DMS153 treated with DMSO at 0.1 percent for 48 hours (cell line): ENCODE measurements around the gene PGC.

Source experiments
- DNase-seq: peaks from one replicate; lab custom pipeline; 2025; ENCODE audit not compliant: unreplicated experiment; lab: John Stamatoyannopoulos, UW

Gene PGC

DNA sequence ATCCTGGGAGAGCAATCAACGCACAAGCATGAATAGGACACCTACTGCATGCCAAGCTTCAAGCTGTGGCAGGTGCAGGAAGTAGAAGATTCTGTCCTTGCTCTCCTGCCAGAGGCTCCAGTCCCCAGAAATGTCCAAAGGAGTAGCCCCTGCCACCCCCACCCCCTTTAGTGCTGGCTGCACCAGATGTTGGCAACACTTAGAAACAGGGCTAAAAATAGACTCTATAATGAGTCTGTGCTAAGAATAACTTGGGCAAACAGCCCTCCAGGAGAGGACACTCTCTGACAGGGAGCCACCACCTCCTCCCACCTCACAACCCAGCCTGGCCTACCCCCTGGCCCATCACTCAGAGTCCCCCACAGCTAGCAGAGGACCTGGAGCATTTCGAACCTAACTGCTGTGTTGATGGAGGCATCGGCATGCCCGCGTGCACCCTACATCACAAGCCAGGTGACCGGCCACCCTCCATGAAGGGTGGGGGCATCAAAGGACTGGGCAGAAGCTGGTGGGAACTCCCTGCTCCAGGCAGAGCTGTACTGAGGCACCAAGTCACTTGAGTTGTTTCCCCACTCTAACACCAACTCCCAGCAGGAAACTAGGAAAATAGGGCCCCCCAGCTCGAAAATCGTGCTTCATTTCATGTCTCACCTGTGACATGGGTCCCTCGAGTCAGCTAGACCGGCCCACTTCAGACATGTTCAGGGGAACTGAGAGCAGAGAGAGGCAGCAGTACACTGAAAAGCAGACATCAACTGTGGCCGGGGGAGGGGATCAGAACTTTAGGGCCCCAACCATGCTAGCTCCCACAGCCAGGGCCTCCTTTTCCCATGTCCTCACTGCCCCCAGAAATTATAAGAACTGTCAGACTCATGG is 30.4 kb downstream of the PGC start:
- DNase-seq: no peak

DNA sequence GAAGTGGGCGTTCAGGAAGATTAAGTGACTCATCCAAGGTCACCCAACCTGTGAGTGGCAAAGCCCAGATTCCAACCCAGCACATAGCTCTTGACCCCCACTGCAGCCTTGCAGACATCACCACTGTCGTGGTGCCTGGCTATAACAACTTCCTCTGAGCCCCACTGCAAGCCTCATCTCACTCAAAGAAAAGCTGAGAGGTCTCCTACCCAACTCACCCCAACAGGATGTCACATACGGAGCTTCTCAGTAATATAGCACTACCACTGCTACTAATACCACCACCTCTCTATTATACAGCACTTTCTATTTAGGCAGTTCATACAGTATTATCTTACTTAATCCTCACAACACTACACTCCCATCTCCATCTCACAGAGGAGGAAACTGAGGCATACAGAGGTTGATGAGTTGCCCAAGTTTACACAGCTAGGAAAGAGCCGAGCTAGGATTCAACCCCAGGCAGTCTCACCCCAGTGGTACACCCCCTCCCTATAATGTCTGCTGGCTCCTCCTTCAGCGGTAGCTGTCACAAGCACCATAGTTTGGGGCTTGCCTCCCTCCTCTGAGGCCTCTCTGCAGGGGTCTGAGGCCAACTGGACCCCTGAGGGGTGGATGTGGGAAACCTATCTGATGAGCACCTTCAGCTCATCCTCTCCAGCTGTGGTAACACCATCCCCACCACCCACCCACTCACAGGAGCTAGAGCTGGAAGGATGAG is 31.2 kb downstream of the PGC start:
- no peak for DNase-seq

DNA sequence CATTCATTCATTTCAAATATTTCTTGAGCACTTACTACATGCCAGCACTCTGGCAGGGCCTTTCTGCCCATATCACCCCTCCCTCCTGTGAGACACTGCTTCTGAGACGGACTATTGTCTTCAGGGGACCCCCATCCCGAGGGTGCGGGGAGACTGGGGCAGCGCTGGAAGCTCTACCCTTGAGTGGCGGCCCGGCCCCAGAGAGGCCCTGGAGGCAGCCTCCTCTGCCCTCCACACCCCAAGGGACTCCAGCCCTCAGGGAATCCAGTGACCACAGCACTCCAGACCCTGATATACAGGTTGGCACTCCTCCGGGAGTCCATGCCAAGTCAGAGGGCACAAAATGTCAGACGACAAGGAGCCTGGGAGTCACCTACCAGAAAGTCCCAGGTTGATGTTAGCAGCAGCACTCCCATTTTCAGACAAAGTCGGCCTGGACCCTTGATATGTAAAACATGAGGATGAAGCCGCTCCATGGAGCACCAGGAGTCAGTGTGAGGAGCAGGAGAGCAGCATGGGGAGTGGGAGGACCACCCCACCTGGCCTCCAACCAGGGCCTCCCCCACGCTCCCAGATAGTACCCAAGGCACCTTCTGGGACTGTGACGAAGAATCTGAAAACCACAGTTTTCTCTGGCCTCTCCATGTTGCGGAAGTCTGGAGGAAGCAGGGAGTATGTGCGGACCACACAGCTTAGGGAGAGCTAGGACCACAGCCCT is 32.5 kb downstream of the PGC start:
- no peak for DNase-seq

DNA sequence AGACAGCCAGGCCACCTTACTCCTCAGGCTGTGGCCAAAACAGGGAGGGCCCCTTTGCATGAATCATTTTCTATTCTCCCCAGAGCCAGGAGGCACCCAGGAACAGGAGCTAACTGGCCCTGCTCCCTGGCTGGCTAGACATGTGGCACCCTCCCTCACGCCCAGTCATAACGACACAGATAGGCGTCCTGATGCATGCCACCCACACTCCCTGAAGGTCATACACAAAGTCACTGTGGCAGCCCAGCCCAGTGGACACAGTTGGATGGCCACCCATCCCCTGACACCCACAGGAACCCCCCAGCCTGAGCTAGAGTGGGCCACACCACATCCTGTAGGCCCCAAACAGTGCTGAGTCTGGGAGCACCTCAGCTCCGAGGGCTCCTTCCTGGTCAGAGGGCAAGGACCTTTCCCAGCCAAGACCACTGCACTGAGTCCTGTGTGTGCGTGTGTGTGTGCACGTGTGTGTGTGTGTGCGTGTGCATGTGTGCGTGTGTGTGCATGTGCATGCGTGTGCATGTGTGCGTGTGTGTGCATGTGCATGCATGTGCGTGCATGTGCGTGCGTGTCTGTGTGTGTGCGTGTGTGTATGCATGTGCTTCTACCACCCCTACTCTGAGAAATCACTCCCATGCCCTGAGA is 33.4 kb downstream of the PGC start:
- DNase-seq: no peak

DNA sequence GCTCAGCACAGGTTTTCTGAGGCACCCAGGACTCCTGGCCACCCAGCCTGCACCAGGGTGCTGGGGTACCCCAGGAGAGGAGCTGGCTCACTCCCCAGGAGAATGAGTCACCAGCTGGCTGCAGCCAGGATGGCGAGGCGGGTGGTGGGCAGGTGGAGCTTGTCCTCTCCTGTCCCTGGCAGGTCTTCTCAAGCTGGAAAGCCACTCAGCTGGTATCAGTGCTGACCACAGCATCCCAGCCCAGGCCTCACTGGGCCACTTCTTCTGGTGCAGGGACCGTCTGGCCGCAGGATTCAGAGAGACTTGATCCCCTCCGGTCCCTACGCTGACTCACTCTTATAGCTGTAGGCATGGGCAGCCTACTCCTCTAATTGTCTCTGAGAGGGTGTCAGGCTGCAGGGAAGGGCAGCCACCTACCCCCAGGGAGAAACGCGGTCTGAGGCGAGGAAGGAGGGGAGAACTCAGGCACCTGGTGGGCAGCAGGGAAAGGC is 34.0 kb downstream of the PGC start:
- DNase-seq: no peak

DNA sequence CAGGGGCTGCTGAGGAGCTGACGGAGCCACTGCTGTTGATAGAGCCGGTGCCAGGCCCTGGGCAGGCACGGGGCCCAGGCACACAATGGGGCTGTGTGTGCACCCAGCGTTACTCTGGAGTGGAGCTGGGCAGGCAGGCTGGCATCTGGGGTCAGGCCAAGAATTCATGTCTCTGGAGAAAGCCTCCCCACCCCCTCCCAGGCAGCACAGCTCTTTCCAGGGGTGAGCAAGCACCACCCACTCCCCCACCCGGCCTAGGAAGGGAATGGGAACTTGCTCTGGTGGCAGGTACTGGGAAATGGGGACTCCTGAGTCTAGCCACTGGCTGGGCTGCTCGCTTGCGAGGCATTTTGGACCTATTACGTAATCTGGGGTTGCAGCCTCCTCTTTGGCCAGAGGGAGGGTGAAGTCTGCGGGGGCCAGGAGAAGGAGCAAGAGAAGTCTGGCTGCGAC is 34.5 kb downstream of the PGC start:
- DNase-seq: no peak

DNA sequence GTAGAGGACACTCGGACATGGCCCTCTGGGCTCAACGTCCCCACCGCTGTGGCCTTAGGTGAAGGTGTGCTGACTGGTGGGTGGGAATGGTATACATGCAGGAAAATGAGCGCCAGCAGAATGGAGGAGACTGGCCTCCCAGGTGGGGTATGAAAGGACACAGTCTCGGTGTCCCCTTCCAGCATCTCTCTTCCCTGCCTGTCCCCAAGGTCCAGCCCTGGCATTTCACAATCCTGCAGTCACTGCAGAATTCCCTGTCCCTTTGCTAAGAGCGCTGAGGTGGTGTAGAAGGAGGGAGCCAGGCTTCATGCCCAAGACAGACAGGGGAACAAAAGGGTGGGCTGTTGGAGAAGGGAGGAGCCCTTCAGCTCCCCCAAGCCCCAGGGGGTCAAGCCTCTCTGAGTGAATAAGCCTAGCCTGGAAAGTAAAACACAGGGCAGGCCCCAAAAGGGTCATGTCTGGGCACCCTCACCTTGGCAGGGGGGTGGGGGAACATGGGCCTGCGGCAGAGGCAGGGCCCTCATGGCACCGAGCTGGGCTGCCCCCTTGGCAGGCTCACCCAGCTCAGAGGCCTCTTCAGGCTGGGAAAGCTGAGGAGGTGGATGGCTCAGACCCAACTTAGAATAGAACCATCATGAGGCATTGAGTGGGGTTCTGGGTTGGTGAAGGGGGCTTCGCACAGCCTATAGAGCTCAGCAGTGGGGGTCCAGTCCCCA is 35.7 kb downstream of the PGC start:
- DNase-seq: no peak

DNA sequence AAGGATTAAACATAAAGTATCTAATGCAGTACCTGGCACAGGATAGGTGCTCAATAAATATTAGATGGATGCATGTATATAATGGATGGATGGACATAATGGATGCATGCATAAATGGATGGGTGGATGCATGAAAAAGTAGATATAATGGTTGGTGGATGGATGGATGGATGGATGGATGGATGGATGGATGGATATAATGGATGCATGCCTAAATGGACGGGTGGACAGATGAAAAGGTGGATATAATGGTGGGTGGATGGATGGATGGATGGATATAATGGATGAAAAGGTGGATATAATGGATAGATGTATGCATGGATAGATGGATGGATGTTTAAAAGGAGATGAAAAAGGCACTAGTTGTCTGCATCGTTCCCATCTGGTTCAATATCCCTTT is 37.8 kb downstream of the PGC start:
- no peak for DNase-seq

DNA sequence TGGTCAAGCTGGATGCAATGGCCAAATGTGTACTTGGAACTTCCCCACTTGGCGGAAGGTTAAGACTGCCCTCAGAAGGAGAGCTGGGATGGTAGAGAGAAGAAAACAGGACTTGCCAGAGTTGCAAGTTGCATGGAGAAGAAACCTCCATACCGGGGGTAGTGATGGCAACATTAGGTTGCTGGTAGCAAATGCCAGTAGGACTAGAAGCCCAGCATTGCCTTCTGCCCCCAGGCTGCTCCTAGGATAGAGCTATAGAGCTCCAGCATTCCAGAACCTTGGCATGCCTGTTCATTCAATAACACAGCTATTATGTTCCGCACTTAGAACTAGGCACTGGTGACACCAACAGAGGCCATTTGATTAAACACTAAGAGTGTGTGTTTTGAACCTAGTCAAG is 38.3 kb downstream of the PGC start:
- DNase-seq: no peak

DNA sequence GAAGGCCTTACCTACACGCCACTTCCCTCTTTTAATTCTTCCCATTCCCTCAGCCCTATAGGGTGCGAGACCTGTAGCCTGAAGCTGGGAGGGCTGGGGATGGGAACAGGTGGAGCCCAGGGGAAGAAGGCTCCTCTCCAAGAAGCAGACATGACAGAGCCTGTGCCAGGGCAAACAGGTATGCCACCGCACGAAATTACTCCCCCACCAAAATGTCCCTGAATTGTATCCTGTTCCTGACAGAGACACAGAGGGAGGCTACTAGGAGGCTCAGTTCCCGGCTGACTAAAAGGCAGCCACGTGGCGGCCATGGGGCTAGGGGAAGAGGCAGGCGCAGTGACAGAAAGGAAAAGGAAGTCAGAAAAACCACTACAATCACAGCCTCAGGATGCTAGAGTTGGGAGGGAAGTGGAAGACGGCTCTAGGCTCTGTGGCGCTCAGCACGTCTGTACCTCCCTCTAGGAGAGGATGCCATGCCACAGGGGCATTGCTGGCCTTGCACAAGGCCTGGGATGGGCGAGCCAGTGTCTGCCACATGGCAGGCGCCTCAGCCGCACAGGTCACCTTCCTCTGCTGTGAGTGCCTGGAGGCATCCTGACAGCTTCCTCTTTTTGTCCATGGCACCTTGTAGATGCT is 39.5 kb downstream of the PGC start:
- DNase-seq: no peak

DNA sequence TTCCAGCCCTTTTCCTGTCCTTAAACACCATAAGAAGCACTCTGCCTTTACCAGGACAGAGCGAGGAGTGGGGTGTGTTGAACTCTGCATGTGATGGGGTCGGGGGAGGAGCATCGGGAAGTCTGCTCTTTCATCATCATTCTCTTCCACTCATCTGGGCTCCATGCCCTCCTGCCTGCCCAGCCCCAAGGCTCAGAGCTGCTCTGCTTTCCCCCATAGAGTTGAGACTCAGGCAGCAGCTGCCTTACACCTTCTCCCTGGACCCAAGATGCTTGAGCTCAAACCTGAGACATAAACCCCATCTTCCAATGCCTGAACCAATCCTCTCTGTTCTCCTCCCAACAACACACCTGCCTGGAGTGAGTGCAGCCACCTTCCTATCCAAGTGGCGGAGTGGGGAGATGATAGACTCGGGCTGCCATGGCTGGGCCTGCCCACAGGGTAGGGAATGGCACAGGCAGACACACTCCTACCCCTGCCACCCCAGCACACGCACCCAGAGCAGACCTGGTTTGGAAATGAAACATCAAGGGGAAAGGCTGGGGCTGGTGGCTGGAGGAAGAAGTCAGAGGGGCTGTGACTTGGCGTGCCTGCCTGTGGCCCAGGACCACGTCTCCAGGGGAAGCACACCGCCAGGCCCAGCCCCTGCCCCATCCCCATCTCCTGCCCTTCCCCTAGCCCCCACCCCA is 40.2 kb downstream of the PGC start:
- no peak for DNase-seq

DNA sequence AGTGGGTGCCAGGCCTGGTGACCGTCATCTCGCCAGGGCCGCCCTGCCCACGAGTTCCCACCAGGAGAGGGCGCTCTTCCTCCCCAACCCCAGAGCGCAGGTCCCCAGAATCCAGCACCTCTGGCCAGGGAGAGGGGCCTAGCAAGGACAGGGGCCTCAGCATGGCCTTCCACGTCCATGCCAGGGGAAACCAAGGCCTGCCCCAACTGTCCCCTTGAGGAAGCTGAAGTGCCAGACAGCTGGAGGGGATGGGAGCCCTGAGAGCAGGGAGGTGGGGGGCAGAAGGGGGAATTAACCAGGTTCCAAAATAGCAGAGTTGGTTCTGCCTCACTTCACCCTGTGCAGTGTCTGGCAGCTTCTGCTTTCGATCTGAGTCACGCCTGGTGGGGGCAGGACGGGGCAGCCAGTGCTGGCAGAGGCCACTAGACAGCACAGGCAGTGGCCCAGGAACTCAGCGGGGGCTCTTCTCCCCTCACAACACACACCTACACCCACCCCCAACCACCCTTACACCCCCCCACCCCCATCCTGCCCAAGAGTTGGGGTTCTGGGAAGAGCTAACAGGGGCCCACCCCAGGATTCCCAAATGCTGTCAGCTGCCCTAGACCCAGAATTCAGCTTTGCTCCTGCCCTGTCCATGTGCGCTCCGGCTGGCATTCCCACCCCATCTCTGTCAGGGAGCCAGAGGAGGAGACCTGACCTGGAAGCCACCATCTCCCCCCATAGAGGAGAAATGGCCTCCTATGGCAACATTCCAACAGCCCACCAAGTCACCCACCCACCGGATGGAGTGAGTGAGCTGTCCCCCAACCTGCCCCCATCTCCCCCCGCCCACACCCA is 41.0 kb downstream of the PGC start:
- DNase-seq: no peak

DNA sequence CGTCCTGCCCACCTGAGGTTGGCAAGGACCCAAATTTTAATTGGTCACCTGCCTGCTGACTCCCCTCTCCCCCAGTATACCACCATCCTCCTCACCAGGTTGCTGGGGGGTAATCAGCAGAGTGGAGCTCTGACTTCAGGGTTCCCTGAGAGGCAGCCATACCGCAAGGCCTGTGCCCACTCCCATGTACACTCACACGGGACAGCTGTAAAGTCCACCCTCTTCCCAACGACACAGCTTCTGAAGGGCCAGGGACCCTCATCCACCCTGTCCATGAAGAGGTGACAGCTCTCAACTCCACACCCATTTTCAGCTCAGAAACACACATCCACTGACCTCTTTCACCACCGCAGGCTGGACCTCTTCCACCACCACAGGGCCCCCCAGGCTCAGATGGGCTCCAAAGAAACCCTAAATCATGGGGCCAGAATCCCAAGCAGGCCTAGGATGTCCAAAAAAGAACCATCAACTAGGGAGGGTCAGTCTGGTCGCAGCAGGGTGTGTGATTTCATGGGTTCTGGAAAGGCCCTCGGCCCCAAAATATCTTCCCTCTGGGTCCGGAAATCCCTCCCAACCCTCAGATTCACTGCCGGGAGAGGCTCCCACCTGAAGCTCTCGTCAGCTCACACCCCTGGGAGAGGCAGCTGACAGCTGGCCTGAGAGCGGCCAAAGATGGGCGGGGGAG is 41.7 kb downstream of the PGC start:
- DNase-seq: no peak

DNA sequence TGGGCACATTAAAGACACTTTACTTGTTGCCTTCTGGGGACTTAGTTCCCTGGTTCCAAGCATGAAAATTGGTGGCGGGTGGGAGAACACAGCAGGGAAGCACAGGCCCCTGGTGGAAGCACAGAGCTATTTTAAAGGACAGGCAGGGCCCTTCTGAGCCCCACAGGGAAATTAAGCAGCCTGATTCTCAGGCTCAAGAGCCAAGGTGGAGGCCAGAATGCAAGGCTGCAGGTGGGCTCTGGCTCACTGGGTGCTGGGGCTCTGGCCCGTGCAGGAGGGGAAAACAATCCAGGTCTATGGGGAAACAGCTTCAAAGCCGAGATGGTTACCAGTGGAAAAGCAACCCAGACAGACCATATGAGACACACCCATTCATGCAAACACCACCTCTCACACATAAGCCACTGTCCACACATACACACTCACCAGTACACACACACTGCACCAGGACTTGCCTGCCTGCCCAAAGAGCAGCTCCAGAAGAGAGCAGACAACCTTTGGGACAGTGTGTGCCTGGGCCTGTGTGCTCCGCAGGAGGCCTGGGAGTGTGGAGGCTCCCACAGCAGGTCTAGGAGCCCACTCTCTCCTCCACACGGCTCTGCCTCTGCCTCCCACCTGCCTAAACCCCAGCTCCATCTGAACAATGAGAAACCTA is 42.4 kb downstream of the PGC start:
- no peak for DNase-seq

DNA sequence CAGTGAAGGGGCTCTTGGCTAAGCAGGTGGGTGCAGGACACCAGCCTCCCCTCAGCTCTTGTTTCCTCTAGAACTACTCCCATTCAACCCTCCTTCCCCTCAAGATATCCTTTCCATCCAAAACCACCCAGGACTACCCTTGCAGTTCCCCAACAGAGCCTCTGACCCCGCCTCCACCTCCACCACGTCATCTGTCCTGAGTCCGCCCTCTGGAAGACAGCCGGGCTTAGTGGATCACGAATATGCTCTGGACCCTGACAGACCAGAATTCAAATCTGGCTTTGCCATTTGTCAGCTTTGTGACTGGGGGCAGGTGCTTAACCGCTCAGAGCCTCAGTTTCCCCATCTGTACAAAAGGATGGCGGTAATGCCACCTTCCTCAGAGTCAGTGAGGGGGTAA is 43.2 kb downstream of the PGC start:
- DNase-seq: no peak

DNA sequence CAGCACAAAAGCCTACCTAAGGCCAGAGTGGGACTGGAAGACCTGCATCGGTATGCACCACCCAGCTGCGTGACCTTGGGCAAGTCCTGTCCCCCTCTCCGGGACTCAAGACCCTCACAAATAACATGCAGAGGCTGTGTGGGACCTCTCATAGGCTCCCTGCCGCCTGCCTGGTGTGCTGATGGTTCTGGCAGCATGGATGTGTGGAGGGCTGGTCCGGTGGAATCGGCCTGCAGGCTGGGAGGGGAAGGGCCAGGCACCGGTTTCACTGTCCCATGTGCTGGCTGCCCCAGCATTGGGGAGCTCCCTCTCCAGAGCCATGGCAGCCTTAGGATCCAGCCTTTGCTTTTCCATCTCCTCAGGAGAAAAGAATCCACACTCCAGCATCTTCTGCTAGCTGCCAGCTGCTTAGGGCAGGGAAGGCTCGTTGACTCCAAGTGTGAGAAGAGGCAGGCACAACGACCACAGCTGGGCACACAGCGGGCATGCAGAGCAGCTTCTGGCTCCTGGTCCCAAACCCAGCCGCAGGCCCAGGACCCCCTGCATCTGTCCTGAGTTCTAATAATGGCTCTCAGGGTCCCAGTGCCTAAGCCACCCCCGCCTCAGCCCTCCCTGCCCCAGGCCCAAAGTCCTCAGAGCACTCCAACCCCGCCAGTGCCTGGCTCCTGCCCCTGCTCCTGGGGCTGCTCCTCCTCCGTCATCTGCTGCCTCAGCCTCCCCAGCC is 44.3 kb downstream of the PGC start:
- no peak for DNase-seq
